Esophagus squamous epithelium (tissue), 5 donors: ENCODE measurements around the gene SNX10. TPM values are rescaled to one million over a fixed set of nuclear protein-coding genes. Genes with fewer than 3 reads are reported as not detected.
A peak's percentile ranks its signal among the peaks of the same experiment; 100 is the strongest.

Experiments
- DNase-seq: peaks from one replicate; lab custom pipeline; 2025; lab: John Stamatoyannopoulos, UW
- H3K27ac ChIP-seq, 4 donors: fragments of 200-600 bp; sonication (generic); one replicate each; pipeline ENCODE4 v1.5.1; 2016 to 2019; ENCODE audit warnings: mild to moderate bottlenecking in 1 of 4
- H3K27me3 ChIP-seq, 4 donors: fragments of 200-600 bp; sonication (generic); 1 replicate in 3 of 4; 2 replicates in 1 of 4; pipeline versions ENCODE4 v1.5.1 to v1.6.0; 2017 to 2021; ENCODE audit warnings: antibody characterized with exemption in 1 of 4
- H3K36me3 ChIP-seq, 3 donors: fragments of 200-600 bp; sonication (generic); one replicate each; pipeline ENCODE4 v1.5.1; 2016 to 2019
- H3K4me1 ChIP-seq, 3 donors: fragments of 200-600 bp; sonication (generic); one replicate each; pipeline ENCODE4 v1.5.1; 2017 to 2019
- H3K4me3 ChIP-seq, 4 donors: fragments of 200-600 bp; sonication (generic); 1 replicate in 3 of 4; 2 replicates in 1 of 4; pipeline ENCODE4 v1.5.1; 2016 to 2019; ENCODE audit warnings: mild to moderate bottlenecking in 2 of 4, moderate library complexity in 1 of 4
- H3K9me3 ChIP-seq, 3 donors: fragments of 200-600 bp; sonication (generic); one replicate each; pipeline ENCODE4 v1.5.1; 2016 to 2019
- POLR2A ChIP-seq, 4 donors: fragments of 450-650 bp; IDR thresholded peaks; one replicate each; pipeline ENCODE4 v1.6.1; 2017; ENCODE audit warnings: antibody characterized with exemption in 4 of 4, mild to moderate bottlenecking in 4 of 4, moderate library complexity in 3 of 4
- WGBS, 2 donors: methylation state at CpG; one replicate each; pipeline ENCODE4 v1.1.5; 2018; 5-methylcytosine and 5-hydroxymethylcytosine counted together
- intact Hi-C: fragments of 100-400 bp; cut with DNase I; formaldehyde crosslinking; loops from one replicate; pipeline ENCODE4 v1.15.0; 2022
- total RNA-seq, 4 donors: library from RNA; depleted of rRNA; stranded (reverse); fragments of >200 nt; gene quantifications; one replicate each; pipeline ENCODE4 v1.1.0, GENCODE V29; 2016
- TF ChIP-seq, protein P1 (sequence below), 6 experiments: fragments of 450-650 bp in 4 of 6; fragments of 200-600 bp in 2 of 6; sonication (generic) in 2 of 6; IDR thresholded peaks; one replicate each; pipeline ENCODE4 v1.5.1; 2016 to 2019; ENCODE audit warnings: antibody characterized with exemption in 6 of 6, mild to moderate bottlenecking in 4 of 6, moderate library complexity in 4 of 6
- donor health status: DM: yes; HTN: yes; CAD: no.

SNX10 gene
- total RNA-seq, 4 donors from 2014 or later = 2.7 to 7.4 (median 3.6) TPM; not detected in 1

DNA sequence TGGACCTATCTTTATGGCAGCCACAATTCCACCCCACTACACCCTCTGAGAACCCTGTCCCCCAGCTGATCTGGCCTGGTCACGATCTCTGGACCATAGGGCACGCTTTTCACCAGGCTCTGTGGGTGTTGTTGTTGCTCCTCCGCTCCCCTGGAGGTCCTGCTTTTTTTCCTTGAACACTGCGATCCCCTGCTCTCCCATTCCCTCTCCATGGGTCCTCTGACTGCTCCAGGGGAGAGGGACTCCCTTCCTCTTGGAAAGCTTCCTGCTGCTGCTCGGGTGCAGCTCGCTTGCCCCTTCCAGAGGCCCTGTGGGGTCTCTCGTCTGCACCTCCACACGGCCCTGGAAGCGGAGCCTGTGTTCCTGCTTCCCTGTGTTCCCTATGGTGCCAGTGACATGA is 53.5 kb downstream of the SNX10 start:
- 85 to 97% methylated on average over 4 to 8 of the region's 9 CpGs for WGBS, 2 donors
- DNase-seq = no peak
- intact Hi-C loops = no loop called here
- Histone ChIP-seq H3K27ac (no peak overlapping the region), H3K36me3 (no peaks in the 10 kb centered on the region), H3K9me3 (no peaks in the 10 kb centered on the region), H3K4me1 (peaks cover 0 to 22% (median 0%) of the 10 kb centered on the region in 3 donors), H3K4me3 (no peak overlapping the region), H3K27me3 (no peaks in the 10 kb centered on the region)
- TF ChIP-seq, protein P1, sequence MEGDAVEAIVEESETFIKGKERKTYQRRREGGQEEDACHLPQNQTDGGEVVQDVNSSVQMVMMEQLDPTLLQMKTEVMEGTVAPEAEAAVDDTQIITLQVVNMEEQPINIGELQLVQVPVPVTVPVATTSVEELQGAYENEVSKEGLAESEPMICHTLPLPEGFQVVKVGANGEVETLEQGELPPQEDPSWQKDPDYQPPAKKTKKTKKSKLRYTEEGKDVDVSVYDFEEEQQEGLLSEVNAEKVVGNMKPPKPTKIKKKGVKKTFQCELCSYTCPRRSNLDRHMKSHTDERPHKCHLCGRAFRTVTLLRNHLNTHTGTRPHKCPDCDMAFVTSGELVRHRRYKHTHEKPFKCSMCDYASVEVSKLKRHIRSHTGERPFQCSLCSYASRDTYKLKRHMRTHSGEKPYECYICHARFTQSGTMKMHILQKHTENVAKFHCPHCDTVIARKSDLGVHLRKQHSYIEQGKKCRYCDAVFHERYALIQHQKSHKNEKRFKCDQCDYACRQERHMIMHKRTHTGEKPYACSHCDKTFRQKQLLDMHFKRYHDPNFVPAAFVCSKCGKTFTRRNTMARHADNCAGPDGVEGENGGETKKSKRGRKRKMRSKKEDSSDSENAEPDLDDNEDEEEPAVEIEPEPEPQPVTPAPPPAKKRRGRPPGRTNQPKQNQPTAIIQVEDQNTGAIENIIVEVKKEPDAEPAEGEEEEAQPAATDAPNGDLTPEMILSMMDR (IDR thresholded peaks at IDR 0.05) = no peak
- no peak for TF ChIP-seq POLR2A (IDR thresholded peaks at IDR 0.05)

DNA sequence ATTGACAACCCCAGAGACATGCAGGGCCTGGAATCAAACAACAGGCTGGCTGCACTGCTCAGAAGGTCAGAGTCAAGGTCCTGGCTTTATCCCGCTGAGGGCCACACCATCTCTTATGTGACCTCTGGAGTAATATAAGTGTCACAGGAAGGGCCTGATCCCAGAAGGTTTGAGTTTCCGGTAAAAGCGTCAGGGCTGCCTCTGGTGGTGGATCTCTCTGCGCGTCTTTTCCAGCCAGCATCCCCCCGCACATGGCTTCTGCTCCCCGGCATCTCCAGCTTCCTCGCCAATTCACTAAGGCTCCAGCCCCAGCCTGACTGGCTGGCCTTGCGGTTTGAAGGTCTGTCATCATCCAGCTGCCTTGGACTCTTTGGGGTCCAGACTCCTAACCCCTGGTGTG is 54.2 kb downstream of the SNX10 start:
- H3K27ac ChIP-seq = no peak overlapping the region
- 95 to 99% methylated on average over 9 of the region's 9 CpGs for WGBS, 2 donors
- intact Hi-C loops = no loop called here
- no peak overlapping the region for H3K4me3 ChIP-seq
- no peak for DNase-seq
- H3K27me3 ChIP-seq = no peaks in the 10 kb centered on the region
- H3K4me1 ChIP-seq = peaks cover 0 to 22% (median 0%) of the 10 kb centered on the region in 3 donors
- no peaks in the 10 kb centered on the region for H3K36me3 ChIP-seq
- TF ChIP-seq POLR2A (IDR thresholded peaks at IDR 0.05) = no peak
- TF ChIP-seq, protein P1 (IDR thresholded peaks at IDR 0.05) = no peak
- H3K9me3 ChIP-seq = no peaks in the 10 kb centered on the region

DNA sequence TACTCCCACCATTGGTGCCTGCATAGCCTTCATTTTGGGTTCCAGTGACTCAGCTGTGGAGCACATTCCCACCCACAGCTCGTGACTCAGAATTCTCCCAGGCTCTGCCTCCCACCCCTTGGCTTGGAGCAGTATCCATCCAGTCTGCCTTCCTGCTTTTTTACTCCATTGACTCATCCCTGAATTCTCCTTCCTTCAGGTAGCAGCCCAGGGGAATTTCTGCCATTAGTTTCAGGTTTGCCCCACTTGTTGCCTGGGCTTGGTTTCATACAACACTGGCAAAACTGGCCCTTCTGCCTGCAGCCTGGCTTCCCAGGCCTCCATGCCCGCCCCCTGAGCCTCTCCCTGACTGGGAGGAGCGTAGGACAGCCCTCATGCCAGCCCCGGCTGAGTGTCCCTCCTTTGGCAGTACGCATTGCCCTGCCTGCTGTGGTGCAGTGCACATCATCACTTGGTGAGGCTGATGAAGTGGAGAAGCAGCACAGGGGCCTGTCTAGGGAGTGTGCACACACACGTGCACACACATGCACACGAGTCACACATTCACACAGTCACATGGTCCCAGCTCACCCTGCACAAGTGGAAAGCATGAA is 55.0 kb downstream of the SNX10 start:
- peak overlapping the region in 1 of 4 donors; percentile 71 for H3K27ac ChIP-seq
- H3K4me1 ChIP-seq = peaks cover 0 to 22% (median 0%) of the 10 kb centered on the region in 3 donors
- no peaks in the 10 kb centered on the region for H3K36me3 ChIP-seq
- no peak overlapping the region for H3K4me3 ChIP-seq
- TF ChIP-seq, protein P1 (IDR thresholded peaks at IDR 0.05) = no peak
- no peak for TF ChIP-seq POLR2A (IDR thresholded peaks at IDR 0.05)
- H3K9me3 ChIP-seq = no peaks in the 10 kb centered on the region
- no peak for DNase-seq
- intact Hi-C loops = no loop called here
- no peaks in the 10 kb centered on the region for H3K27me3 ChIP-seq
- WGBS, 2 donors = 31 to 34% methylated on average over 4 of the region's 7 CpGs

DNA sequence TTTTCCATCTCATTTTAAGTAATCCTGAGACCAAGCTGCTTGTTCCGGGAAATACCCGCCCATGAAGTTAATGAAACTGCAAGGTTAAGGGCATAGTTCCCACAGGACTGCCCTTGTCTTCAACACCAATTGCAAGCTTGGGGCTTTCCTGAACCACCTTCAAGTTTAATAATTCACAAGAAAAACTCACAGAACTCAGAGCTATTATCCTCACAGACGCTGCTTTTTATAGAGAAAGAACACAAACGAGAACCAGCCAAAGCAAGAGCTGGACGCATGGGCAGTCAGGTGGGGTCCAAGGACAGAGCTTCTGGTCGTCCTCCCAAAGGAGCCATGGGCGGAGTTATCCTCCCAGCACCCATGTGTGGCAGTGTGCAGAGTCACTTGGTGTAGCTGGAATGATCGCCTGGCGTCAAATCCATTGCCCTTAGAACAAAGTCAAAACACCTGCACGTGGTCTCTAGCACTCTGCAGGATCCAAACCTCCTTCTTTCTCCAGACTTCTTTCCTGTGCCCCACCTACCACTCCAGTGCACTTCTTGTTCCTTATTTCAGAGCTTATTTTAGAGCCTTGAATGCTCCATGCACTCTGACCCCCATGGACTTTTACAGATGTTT is 56.7 kb downstream of the SNX10 start:
- no peak overlapping the region for H3K27ac ChIP-seq
- no peaks in the 10 kb centered on the region for H3K36me3 ChIP-seq
- no peak overlapping the region for H3K4me3 ChIP-seq
- intact Hi-C loops = no loop called here
- no peaks in the 10 kb centered on the region for H3K27me3 ChIP-seq
- DNase-seq = no peak
- peaks cover 0 to 22% (median 0%) of the 10 kb centered on the region in 3 donors for H3K4me1 ChIP-seq
- TF ChIP-seq, protein P1 (IDR thresholded peaks at IDR 0.05) = no peak
- TF ChIP-seq POLR2A (IDR thresholded peaks at IDR 0.05) = no peak
- no peaks in the 10 kb centered on the region for H3K9me3 ChIP-seq
- 87 to 90% methylated on average over 10 of the region's 10 CpGs for WGBS, 2 donors
